SW480 (cell line): ENCODE data around the gene DRICH1.
"Not testable (repeated sequence)": the region's sequence is repeated elsewhere in the genome, so short reads cannot be mapped to it uniquely, and the experiment has no call there.

ENCODE experiments used
- DNase-seq: peaks from one replicate; pipeline ENCODE4 v3.0.0-alpha.2; 2016; ENCODE audit warnings: low spot score

Gene DRICH1

DNA sequence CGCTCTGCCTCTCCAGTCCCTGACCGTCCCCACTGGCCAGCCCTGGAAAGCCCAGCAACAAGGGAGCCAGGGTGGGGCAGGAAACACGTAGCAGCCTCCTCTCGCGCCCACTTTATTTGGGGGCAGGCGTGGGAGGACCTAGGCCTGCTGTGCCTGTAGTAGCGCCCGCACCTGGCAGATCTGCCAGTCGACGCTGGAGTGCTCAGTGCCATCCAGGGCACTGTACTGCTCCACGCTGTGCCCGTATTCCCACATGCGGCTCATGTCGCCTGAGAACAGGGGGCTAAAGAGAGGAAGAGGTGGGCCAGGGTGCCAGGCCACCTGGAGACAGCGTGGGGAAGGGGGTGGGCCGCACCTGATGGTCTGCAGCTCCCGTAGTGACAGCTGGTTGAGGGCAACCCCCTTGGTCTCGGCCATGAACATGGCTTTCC is 17.0 kb upstream of the DRICH1 start:
- DNase-seq: no peak

DNA sequence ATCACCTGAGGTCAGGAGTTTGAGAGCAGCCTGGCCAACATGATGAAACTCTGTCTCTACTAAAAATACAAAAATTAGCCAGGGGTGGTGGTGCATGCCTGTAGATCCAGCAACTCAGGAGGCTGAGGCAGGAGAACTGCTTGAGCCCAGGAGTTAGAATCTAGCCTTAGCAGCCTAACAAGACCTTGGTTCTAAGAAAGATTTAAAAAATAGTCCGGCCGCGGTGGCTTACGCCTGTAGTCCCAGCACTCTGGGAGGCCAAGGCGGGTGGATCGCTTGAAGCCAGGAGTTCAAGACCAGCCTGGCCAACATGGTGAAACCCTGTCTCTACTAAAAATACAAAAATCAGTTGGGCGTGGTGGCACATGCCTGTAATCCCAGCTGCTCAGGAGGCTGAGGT is 14.4 kb upstream of the DRICH1 start:
- DNase-seq: not testable (repeated sequence)

DNA sequence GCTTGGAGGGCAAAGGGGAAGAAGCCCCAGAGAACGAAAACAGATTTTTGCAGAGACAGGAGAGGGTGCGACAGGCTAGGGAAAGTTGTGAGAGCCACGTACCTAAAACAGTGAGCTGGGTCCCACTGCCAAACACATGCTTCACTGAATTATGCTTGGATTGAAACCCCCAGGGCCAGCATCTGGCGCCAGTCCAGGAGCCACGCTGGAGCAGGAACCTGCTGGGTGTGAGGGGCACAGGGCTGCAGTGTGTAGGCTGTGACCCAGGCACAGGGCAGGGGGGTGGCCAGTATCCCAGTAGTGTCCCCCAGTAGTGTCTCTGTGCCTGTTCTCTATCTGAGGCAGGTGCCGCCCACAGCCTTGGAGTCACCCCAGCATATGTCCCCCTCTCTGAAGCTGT is 8.1 kb upstream of the DRICH1 start:
- DNase-seq: not testable (repeated sequence)

DNA sequence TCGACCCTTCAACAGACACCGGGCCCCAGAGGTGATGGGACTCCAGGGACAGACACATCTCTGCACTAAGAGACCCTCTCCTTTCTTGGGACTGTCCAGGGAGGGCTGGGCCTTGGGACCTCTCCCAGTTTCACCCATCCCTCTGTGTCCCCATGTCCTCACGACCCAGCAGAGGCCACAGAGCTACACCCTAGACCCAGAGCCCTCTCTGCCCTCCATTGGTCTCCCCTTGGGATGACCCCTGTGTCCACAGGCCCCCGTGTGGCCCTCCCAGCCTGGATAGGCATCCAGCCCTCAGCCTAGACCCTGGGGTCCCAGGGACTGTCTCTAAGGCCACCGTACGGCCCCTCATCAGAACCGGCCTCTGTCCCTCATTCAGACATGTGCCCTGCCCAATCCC is 7.5 kb upstream of the DRICH1 start:
- DNase-seq: no peak

DNA sequence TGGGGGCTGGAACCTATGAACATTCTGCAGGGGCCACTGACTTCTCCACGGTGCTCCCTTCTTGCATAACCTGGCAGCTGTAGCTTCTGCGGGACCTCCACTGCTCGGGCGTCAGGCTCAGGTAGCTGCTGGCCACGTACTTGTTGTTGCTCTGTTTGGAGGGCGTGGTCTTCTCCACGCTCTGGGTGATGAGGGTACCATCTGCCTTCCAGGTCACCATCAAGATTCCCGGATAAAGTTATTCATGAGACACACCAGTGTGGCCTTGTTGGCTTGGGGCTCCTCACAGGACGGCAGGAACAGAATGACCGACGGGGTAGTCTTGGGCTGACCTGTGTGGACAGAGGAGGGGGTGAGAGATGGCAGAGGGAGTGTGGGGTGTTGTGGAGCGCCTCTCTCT is 6.5 kb upstream of the DRICH1 start:
- DNase-seq: no peak

DNA sequence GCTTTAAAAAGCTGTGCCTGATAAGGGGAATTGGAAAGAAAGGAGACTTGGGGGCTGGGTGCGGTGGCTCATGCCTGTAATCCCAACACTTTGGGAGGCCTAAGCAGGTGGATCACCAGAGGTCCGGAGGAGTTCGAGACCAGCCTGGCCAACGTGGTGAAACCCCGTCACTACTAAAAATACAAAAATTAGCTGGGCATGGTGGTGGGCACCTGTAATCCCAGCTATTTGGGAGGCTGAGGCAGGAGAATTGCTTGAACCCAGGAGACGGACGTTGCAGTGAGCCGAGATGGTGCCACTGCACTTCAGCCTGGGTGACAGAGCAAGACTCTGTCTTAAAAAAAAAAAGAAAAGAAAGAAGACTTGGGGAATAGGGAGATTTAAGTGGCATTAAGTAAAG is 3.2 kb upstream of the DRICH1 start:
- DNase-seq: not testable (repeated sequence)

DNA sequence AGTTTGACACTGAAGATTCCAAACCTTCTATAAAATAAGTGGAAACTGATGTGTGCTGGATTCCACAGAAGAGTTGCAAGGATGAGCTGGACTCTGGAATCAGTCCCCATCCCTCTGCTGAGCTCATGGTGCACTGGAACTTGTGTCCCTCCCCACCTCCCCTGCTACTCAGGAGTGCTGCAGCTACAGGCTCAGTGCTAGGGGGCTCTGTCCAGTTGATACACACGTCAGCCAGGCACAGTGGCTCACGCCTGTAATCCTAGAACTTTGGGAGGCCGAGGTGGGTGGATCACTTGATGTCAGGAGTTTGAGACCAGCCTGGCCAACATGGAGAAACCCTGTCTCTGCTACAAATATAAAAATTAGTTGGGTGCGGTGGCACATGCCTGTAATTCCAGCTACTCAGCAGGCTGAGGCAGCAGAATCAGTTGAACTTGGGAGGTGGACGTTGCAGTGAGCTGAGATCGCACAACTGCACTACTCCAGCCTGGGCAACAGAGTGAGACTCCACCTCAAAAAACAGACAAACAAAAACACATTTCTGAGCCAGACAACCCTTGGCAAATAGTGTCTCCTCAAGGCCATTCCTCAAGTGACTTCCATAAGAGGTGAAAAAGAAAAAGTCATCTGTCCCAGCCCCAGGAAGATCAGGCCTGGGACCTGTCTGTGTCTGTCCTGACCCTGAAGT is 3.9 kb downstream of the DRICH1 start:
- DNase-seq: not testable (repeated sequence)

DNA sequence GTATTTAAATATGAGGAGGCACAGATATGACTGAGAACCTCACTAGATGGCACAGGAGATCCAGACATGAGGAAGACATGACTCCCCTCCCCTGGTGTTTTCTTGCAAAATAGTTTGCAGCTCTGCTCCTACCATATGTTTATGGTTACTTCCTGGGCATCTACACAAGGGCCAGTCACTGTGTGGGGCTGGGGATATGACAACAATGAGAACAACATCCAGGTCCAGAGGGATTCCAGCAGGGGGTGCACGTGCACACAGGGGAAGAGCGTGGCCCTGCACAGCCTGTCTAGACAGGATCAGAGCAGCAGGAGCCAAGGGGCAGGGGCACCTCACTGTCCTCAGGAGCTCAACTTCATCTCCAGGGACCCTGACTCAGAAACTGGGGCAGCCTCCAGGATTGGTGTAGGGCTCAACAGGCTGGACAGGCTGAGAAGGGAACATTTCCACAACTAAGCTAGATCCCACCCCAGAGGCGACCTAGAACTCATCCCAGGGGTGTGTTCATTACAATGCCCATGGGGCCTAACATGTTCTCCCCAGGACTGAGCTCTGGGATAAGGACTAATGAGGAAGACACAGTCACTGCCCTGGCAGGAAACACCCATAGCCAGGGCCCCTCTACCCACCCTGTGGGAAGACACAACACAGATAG is 4.6 kb downstream of the DRICH1 start:
- peak; percentile 11 for DNase-seq

DNA sequence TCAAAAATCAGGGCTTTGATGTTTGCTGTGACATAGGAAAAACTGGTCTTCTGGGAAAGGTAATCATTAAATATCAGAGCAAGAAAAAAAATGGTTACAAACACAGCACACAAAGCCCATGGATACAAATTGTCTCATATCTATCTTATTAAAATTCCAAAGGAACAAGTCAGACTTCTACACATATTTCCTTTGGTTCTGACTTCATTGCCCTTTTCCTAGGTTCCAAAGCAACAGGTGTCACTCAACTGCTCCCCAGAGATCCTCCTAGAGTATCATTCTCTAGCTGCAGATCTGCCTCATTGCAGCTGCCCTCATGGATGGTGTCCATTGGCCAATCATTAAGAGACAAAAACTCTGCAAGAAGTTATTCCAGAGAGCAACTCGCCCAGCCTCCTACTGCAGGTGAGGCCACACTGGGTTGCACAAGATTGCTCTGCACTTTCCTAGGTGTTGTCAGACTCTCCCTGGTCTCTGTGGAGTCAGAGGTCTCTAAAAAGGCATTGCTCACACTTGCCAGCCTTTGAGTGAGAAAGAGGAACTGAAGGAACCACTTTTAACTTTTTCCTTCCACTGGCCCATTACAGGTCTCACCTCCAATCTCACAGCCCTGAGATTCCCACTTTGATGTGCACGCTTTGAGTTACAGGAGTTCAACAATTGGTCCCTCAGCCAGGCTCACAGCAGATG is 5.7 kb downstream of the DRICH1 start:
- no peak for DNase-seq

DNA sequence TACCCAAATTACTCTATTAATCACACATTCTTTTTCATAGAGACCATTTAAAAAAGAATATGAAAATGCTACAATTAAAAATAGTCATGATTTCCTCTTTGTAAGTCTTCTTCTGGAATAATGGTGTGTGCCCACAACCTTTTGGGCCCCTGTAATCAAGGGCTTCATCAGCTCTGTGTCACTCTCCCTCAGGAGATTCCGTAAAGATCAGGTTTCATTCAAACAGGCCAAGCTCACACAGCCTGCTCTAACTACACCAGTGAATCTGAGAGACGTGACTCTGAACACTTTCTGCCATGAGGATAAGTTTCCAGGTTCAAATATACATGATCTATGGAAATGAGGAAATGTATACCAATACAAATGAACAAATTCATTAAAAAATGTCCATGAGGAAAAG is 9.5 kb downstream of the DRICH1 start:
- no peak for DNase-seq

DNA sequence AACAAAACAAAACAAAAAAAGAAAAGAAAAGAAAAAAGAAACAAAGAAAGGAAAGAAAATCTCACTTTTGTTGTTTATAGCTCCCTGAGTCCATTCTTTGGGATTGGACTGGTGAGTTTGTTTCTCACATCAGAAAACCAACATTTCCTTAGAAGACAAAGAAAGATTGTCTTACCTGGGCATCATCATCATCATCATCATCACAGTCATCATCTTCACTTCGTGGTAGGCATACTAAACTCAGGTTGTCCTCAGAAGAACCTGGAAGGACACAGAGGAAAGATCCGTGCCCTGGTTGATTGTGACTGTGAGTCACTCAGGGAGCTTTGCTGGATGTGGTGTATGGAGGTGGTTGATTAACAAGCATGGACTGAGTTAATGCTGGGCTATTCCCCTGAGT is 10.2 kb downstream of the DRICH1 start:
- DNase-seq: not testable (repeated sequence)

DNA sequence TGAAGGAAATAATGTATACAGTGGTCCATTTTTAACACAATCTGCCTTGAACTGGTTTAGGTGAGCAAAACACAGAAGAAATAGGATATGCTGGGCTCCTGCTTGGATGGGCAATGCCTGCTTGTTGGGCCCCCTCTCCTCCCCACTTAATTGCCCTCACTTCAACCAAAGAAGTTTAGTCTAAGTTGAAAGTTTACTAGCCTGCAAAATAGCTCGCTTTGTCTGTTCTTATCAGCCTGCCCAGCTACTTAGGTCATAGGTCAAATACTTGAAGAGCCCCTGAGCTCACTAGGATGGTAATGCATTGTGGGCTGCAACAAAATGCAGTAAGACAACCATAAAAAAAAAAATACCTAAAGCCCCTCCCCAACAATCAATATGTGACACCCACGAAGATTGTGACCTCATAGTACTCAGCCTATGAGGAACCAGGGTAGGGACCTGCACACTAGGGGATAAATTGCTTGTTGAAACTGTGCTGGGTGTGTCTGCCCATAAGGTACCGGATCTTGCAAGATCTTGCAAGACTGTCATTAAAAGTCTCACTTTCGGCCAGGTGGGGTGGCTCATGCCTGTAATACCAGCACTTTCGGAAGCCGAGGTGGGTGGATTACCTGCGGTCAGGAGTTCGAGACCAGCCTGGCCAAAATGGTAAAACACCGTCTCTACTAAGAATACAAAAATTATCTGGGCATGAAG is 10.9 kb downstream of the DRICH1 start:
- DNase-seq: no peak

DNA sequence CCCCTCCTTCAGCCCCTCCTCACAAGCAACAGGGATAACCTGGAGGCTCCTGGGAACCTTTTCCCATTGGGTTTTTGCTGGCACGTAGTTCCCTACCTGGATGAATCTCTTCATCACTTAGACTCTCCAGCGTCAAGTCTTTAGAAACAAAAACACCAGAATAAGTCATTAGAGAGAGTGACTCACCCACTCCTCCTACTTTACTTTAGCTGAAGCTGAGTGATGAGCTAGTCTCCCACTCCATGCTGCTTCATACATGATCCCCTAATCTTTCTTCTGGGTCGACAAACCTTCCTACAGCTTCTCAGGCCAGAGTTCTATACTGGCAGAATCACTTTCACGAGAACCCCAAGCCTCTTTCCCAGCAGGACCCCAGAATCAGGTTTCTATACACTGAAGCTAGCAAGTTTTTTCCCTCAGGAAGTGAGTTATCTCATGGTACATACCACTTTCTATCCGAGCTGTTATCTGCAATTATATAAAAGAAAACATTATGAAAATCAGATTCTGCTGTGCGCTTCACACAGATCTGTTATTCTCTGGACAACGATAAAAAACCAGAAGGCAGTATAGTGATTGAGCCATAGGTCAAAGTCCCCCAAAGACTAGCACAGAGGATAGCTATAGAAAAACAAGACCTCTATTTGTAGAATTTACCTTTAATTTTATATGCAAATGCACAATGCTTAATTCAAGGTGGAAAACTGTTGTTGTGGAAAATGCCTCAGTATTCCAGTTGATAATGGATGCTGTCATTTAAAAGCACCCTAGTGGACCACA is 18.7 kb downstream of the DRICH1 start:
- DNase-seq: no peak

DNA sequence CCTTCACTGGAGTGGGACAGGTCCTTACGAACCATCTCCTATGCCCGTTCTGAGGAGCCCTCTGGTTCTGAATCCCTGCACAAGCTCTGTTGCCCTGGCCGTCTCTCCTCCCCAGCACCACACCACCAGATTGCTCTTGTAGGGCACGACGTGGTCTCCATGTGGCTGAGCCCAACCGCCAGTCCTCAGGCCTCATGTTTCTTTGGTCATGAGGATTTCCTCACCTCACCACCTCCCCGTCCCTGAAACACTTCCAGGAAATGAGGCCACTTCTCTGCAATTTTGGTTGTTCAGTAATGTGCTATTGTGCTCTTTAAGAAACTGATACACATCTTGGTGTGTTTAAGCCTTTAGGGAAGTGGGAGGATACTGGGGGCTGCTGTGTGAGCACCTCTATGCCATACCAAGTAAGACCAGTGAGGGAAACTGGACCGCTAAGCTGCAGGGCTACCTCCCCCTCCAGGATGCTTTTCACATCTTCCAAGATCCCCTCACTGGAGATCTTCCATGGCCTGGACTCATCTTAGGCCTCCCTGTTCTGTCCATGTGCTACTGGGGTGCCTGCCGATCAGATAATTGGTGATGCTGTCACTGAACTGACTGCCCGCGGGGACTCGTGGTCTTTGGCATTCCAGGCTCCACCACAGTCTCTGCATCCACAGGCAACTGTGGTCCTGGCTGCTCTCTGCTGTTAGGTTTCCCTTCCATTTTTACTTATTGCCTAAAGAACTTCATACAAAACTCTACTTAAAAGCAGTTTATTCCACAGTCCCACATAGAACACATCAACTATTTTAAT is 21.9 kb downstream of the DRICH1 start:
- no peak for DNase-seq

DNA sequence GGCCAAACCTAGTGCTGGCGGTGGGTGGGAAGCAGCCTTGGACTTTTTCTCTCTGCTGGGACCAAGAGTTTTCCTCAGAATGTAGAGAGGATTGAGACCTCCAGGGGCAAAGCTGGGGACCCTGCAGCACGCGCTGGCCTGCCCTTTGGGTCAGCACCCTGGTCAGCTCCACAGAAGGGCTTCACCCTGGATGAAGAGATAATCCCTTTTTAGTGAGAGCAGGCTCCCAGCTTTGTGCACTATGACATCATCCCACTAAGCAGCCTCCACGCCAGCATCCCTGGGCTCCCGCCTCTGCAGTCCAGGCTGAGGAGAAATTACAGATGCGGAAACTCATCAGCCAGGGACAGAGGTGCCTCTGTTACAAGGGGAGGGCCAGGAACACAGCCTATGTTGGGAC is 23.5 kb downstream of the DRICH1 start:
- peak; percentile 9 for DNase-seq

DNA sequence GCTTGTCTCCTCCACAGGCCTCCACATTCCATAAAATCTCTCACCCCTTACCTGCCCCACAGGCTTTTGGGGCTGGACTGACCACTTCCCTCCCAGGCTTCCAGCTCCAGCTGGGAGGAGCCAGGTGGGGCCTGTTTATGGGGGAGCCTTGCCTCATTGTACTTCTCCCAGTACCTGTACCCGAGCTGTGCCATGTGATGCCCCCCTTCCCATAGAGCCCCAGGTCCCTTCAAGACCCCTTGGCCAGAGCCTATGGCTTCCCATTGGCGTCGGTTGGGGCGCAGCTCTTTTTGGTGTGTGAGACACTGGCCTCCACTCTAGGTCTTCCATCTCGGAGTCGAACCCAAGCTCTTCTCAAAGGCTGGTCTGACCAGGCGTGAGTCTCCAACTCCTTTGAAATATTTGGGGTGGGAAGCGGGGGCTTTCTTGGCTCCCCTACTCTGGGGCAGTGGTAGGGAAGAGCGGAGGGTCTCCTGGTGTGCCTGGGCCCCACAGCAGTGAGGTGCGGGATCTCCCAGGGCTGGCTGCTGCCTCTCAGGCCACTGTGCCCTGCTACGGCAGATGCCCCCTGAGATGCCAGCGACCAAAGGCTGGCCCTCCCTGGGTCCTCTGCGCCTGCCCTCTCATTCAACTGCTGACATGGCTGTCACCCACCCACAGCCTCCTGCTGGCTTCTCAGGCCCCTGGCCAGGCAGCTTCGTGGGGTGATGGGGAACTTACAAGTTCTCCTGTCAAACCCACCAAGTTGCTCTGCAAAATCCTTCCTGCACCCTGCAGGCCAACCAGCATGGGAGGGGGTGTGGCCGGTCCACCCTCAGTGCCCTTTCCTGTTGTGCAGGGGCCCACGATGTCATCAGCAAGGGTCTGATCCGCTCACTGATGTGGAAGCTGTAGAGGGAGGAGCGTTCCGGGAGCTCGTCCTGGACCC is 25.7 kb downstream of the DRICH1 start:
- no peak for DNase-seq

DNA sequence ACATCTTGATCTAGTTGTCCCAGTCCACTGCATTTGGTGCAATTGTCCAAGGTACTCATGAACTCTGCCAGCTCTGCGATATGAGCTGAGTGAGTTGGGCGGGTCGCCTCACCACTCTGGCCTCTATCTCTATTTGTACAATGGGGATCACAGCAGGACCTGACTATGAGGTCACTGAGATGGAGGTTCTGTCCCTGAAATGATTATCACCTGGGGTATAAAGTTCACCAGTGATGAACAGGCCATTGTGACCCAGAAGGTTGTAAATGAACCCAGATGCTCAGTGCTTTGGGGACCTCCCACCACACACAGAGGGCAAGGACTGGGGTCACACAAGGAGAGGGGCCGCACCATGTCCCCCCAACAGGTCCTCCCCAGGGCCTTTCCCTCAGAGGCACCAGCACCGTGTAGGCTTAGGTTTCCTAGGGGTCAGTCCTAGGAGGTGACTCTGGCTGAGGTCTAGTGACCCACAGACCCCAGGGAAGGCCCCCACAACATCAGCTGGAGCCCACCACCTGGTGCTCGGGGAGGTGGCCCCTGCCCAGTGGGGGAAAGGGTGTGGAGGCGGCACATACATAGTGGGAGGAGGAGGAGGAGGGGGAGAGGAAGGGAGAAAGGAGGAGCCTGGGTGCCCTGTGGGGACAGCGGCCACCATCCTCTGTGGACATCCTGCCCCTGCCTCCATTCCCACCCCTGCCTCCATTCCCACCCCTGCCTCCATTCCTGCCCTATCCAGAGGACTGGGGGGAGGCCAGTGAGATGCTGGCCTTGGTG is 27.0 kb downstream of the DRICH1 start:
- DNase-seq: no peak

DNA sequence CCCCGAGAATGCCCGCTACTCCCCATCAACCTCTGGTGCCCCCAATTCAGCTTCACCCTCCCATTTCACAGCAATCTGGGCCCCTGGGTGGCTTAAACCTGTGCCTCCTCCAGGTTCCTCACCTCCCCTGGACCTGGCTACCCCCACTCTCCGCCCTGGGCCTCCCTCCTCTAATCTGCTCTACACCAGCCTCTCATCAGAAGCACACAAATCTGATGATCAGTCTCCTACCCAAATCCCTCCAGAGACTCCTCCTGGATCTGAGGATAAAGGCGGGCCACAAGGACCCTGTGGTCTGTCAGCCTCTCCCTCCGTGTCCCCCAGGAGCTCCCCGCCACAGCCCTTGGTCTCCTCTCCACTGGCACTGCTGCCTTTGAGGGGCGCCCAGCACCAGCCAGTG is 28.9 kb downstream of the DRICH1 start:
- DNase-seq: no peak
